Amniotic epithelial cell (primary cell): ENCODE data around the gene ARMH3.
"Not testable (repeated sequence)": the region's sequence is repeated elsewhere in the genome, so short reads cannot be mapped to it uniquely, and the experiment has no call there.

Source experiments
- DNase-seq: peaks from one replicate; pipeline ENCODE4 v3.0.0-alpha.2; 2010; ENCODE audit warnings: low read depth

Gene ARMH3

DNA sequence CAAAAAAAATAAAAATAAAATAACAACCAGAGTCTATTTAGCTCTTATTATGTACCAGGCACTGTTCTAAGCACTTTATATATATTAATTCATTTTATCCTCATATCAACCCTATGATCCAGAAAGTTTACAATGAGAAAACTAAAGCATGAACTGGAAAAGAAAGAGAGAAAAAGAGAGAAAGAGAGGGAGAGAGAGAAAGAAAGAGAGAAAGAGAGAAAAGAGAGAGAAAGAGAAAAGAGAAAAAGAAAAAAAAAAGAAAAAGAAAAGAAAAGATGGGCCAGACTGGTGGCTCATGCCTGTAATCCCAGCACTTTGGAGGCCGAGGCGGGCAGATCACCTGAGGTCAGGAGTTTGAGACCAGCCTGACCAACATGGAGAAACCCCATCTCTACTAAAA, 9.9 kb downstream of the ARMH3 start:
- DNase-seq = no peak

DNA sequence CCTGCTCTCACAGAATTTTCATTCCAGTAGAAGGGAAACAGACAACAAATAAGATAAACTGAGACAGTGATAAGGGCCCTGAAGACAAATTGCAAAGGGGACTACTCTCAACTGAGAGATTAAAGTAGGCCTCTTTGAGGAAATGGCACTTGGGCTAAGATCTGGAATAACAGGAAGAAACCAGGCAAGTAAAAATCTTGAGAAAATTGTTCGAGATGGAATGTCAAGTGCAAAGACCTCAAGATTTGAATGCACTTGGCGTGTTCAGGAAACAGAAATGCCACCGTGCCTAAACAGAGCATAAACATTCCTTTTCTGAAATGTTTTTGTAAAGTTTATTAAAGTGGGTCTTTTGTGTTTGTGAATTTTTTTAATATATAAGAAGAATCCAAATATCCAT, 10.7 kb downstream of the ARMH3 start:
- DNase-seq = no peak

DNA sequence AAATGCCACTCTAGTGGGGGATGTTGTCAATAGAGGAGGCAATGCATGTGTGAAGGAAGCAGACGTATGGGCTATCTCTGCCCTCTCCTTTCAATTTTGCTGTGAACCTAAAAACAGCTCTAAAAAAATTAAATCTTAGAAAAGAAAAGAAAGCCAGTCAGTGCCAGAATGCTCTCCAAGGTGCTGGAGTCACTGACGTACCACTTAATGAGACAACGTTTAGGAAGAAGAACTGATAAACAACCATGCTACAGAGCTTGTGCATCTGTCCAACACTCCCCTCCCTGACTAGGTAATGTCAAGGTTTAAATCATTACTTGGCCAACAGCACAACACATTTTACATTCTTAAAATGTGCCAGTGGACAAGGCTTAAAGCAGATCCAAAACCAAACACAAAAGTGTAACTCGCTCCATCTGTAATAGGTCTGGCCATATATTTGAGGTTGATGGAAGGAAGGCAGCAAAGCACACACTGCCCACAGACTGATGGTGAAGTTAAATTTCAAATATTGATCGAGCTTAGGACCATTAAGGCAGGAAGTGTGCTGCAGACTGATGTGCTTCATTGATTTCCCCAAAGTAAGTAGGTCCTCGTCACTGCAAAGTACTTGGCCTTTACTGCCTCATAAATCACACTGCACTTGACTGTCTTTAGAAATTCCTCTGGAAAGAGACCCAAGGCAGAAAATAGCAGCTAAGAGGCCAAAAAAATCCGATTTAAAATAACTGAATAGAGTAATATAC, 15.5 kb downstream of the ARMH3 start:
- peak; percentile 36 for DNase-seq

DNA sequence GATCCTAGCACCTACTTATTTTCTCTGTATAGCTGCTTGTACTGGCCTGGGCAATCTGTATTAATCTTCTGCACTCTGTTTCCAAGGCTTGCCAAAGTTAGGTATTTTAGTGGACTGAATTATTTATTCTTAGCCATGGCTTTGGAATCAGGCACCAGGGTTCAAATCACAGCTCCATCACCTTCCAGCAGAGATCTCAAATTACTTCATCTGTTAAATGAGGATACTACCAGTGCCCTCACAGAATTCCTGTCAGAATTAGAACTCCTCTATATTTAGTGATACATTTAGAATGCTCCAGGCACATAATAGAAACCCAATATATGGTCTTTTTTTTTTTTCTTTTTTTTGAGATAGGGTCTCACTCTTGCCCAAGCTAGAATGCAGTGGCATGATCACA, 17.6 kb downstream of the ARMH3 start:
- no peak for DNase-seq

DNA sequence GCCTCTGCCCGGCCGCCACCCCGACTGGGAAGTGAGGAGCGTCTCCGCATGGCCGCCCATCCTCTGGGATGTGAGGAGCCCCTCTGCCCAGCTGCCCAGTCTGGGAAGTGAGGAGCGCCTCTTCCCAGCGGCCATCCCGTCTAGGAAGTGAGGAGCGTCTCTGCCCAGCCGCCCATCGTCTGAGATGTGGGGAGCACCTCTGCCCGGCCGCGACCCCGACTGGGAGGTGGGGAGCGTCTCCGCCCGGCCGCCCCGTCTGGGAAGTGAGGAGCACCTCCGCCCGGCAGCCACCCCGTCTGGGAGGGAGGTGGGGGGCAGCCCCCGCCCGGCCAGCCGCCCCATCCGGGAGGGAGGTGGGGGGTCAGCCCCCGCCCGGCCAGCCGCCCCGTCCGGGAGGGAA, 20.2 kb downstream of the ARMH3 start:
- DNase-seq = not testable (repeated sequence)

DNA sequence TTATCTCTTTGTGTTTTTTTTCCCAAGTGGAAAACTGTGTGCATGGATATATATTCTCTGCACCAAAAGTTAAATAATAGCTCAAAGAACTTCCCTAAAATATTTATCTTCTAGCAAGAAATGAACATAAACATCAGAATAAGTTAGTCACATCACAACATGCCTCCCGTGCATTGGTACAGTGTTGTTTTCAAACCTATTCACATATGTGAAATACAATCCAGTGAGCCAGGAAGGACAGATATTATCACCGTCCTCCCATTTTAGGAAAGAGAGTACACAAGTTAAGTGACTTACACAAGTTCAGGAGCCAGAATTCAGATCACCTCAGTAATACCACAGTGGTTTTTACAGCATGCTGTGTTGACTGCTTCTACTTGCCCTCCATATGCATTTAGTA, 22.2 kb downstream of the ARMH3 start:
- no peak for DNase-seq

DNA sequence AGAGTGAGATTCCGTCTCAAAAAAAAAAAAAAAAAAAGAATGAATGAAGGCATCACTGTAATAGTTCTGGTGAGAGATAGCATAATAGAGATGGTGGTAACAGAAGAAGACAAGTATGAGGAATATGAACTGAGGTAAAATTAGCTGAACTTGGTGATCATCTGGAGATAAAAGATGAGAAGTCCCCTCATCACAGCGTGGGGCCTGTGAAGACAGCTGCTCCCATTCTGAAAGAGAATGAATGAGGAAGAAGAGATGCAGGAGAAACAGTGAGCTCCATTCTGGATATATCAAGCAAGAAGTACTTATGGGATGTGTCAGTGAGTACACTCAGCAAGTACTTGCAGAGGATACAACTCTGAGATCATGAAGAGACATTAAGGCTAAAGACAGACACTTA, 28.7 kb downstream of the ARMH3 start:
- DNase-seq = no peak

DNA sequence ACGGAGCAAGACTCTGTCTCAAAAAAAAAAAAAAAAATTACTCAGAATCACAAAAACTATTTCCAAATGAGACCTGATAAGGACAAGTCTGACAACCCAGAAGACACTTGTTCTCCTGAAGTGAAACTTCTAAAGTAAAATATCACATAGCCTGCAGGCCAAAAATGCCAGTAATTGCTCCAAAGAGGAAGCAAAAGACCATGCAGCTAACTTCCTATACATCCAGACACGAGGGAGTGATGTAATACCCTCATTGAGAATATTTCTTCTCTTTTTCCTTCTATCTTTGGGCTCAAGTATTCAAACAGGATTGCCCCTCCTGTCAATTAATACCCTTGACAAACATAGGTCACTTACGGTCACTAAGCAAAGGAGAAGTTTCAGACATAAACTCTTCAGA, 31.2 kb downstream of the ARMH3 start:
- DNase-seq = no peak

DNA sequence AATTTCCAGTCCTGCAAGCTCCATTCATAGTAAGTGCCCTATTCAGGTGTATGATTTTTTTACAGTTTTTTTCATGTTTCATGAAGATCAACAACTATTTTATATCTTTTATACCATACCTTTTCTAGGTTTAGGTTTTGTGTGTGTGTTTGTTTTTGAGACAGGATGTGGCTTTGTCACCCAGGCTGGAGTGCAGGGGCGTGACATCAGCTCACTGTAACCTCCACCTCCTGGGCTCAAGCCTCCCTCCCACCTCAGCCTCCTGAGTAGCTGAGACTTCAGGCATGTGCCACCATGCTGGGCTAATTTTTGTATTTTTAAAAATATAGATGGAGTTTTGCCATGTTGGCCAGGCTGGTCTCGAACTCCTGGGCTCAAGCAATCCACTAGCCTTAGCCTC, 35.0 kb downstream of the ARMH3 start:
- no peak for DNase-seq

DNA sequence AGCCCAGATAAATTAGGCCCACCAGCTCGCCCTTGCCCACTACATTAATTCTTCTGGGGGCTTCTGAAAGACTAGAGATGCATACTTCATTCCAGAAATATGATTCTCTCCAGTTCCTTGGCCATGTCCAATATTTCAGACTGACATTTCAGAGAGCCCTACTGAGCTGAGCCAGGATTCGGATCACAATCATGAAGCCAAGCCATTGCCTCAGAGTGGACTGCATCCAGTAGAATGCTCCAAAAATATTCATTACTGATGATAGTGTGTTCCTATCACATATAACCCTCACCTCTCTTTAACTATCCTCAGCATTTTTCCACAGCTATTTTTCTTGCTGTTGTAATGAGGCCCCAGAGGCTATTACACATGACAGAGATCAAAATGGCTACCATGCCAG, 38.7 kb downstream of the ARMH3 start:
- DNase-seq = no peak

DNA sequence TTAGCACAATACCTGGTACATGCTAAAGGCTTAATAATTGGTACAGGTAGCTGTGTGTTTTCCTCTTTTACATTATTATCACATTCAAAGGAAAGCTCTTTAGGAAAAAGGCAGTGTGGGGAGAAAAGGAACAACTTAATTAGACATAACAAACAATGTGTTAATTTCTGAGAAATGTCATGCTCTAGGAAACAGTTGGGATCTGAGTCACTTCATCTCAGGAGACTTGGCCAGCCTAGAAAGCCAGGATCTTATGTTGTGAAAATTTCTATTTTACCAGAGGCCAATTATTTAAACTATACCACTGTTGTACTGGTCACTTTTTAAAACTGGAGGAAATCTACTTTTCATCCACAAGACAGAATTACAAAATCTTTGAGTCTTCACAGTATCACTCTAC, 39.6 kb downstream of the ARMH3 start:
- no peak for DNase-seq

DNA sequence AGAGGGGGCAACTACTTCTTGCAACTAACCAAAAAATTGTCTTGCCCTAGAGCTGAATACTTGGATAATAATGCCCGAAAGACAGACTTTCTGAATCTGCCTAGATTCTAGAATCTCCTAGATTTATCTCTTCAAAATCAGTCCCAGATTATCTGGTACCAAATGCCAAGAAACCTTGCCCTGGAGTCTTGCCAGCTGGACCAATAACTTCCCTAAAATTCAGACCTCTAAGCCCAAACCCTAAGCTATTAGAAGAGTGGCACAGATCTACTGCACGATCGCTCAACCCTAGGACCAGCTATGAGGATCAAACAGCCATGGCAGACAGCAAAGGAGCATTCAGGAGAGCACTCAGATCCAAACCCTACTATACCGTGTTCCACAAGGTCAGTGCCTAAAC, 45.0 kb downstream of the ARMH3 start:
- no peak for DNase-seq

DNA sequence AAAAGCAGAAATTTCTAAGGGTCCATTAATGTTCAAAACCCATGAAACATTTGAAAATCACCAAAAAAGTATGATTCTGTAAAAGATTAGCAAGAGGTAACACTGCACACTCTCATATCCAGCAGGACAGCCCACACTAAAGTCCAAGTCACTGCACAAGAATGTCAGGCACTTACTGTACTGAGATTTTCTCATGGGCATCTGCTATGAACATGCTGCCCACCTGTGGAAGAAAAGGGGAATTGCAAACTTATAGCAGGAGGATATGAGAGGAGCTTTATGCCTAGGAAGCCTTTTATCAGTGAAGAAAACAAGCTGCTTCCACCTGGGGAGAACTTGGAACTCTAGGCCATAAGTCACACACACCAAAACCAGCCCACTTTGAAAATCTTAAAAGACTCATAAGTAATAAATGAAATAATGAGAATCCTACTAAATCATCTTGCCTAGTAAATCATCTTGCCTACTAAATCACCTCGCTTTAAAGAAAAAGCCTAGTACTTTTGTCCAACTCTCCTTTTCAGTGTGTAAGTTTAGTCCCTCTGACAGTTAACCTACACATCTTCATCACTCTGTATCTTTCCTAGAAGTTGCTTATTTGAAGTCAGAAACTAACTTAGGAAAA, 46.1 kb downstream of the ARMH3 start:
- peak; percentile 90 for DNase-seq

DNA sequence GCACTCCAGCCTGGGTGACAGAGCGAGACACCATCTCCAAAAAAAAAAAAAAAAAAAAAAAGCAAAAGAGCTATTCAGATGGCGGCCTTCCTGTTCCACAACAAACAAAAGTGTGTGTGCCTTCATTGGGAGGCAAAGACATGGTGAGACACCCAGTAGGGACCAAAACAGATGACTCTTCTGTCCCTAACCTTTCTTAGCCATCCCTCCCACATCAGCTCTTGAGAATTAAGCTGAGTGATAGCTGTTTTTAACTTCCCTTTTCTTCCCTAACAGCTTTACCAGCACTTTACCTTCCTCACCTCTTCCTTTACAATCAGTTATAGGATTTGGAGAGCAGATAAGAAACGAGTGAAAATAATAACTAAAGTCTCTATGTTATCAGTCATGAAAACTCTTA, 48.2 kb downstream of the ARMH3 start:
- DNase-seq = no peak

DNA sequence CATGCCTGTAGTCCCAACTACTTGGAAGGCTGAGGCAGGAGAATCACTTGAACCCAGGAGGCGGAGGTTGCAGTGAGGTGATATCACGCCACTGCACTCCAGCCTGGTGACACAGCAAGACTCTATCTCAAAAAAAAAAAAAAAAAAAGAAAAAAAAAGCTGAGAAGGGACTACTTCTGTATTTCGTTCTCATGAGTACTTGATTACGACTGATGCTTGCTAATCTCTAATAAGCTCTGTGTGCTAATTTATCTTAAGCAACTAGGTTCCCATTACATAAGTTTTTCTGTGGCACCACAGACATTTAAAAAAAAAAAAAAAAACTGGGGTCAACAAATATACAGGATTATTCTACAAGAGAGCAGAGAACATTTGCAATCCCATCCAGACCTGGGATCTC, 48.9 kb downstream of the ARMH3 start:
- not testable (repeated sequence) for DNase-seq

DNA sequence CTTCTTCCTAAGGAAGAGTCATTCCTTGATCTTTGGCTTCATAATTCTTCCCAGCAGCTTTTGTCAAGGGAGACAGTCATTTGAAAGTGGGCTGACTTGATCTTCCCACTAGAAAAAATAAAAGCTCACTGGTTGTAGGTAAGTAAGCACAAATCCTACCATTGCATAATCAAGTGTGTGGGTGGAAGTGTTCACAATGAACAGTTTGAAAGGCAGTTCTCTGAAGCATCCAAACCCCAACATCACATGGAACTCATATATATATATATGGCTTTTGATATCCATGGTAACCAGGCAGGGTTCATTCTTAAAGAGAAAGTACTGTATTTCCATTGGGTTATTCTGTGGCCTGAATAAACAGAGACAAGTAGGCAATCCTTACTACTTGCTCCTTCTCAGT, 51.6 kb downstream of the ARMH3 start:
- DNase-seq = peak; percentile 94

DNA sequence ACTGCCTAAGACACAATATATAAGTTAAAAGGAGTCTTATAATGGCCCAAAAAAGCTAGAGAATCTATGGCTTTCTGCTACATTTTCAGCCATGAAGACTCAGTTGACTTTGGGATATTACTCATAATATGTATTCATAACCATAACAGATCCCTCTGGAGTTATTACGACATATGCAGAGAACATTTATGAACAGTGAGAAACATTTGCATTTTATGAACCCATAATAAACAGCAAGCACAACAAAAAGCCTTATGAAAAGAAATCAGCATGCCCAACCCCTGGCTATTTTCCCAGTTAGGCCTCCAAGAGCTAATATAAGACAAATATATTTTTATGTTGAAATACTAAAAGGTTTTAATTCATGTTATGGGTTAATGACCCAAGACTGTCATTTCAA, 52.4 kb downstream of the ARMH3 start:
- DNase-seq = peak; percentile 89

DNA sequence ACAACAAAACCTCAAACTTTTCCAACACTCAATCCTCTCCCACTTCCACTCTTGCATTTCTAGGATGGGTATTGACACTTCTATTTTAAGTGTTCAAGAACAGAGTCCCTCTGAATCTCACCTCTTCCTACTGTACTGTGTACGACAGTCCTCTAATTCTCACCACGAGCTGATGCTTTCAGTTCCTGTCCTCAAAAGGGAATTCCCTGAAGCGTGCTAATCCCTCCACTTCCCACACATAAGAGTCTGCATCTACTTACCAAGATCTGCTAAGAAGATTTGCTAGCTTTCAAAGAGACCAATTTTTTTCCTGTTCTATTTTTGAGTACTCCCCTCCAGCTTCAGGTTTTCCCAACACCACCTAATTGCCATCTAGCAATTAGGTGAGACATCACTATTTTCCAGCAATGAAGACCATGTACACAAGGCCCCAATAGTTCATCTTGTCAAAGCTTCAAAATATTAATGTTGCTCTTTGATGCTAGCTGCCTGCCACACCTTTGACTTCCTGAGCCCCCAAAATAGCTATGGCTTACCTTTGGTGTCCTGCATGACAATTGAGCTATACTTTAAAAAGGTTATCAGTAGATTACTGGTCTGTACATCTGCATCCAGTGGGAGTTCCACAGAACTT, 54.4 kb downstream of the ARMH3 start:
- peak; percentile 24 for DNase-seq

DNA sequence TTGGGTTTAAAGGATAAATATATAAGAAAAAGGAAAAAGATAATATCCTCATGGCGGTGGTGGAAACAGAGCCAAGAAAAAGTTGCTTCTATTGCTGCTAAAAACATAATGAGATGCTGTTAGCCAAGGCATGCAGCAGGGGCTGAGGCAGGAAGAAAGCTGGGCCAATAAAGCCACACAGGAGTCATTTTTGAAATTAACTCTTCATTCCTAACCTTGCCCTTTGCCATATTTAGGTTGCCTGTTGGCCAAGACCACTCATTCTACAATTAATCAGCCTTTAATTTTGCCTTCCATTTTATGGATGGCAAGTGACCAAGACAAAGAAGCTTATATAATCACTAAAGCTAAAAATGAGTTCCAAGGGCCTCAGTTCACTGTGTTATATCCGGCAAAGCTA, 58.2 kb downstream of the ARMH3 start:
- no peak for DNase-seq

DNA sequence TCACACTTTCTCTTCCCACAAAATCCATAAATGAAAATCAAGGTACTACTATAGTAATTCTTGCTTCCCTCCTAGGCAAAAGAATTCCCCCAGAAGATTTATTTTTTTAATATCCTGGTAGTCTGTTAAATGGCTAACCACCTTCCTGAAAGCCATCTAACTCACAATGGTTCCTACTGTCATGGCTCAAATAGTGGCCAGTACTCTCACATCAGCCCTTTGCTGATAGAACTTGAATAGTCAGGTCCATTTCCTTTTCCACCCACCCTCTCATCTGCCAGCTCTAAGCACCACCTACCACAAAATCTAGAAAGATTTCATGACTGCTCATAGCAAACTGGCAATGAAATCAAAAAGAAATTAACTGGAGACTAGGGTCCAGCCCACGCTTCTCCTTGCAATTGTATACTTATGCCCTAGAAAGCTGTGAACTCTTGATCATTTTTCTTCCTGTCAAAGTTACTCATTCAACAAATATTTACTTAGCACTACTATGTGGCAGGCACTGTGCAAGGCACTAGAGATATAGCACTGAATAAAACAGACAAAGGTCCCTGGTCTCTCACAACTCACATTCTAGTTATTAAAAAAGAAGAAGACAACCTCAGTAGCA, 60.4 kb downstream of the ARMH3 start:
- peak; percentile 88 for DNase-seq

DNA sequence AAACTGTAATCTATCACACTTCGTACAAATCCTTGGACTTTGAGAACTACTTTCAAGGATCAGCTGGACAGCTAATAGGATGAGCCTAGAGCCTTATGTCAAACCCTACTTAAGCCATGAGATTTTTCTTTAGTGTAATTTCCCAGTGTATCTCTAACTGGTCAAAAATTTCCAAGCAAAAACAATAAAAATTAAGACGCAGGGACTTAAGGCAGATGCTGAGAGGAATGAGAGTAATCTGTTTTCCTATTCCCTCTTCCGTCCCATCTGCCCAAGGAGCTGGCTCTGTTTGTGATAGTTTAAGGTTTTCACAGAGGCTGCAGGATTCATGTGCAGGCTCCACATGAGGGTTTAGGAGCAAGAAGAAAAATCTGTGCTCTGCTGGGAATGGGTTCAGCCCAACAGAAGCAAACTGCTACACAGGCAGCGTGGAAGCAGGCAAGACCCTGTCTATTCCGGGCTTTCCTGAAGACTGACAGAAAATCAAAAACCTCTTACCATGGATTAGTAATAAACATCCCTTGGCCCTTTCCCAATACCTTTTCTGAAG, 62.2 kb downstream of the ARMH3 start:
- DNase-seq = no peak

DNA sequence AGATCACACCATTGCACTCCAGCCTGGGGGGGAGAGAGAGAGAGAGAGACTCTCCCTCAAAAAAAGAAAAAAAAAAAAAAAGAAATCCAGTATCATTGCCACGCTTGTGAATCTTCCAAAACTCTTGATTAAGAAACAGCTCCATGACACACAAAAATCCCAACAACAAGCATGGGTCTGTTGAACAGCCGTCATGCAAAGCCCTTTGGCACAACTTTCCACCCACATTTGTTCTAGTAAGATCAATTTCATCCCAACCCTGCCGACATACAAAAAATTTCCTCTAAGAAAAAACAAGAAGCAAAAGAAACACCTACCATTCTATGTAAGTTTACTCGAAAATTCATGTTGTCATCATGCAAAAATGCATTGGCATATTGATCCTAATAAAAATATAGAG, 62.8 kb downstream of the ARMH3 start:
- DNase-seq = no peak

DNA sequence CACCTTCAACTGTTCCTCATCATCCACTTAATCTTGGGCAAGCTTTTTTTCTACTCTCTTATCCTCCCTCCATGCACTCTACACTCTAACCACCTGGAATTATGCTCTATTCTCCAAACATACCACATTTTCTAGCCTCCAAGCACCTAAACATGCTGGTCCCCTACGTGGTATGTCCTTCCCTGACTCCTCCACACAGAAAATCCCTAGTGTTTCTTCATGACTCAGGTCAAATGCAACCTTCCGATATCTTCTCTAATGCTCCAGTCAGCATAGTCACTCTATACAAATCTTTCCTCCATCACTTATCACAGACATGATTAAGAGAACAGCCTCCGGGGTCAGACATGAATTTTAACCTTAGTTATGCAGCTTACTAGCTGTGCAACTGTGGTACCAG, 68.8 kb downstream of the ARMH3 start:
- peak; percentile 47 for DNase-seq
